IMR-90 (cell line): ENCODE results near the gene ANKRD35. TPM values are rescaled to one million over a fixed set of nuclear protein-coding genes. Genes with fewer than 3 reads are reported as not detected.

Experiments
- ATAC-seq: fragments of 200-7000 bp; cut with Tn5 transposase; 2 replicates; pipeline ENCODE4 v1.9.1; 2020; ENCODE audit warnings: low read depth, mild to moderate bottlenecking, moderate library complexity
- BruUV-seq: library from RNA; stranded (reverse); fragments of 400-500 nt; replicated peaks from 2 replicates; lab custom pipeline; 2021; lab: Mats Ljungman, UMichigan
- CTCF ChIA-PET: fragments of 300-600 bp; formaldehyde crosslinking; extraction: SDS; loops from one replicate; lab custom pipeline; 2021; ENCODE audit warnings: antibody characterized with exemption; lab: Yijun Ruan, JAX
- POLR2A ChIA-PET: fragments of 300-600 bp; sonication (Branson Sonifier 250); formaldehyde crosslinking; loops from one replicate; lab custom pipeline; 2022; ENCODE audit warnings: antibody characterized with exemption; ENCODE audit not compliant: unreplicated experiment; lab: Charles Lee
- DNase-seq: peaks from one replicate; pipeline ENCODE4 v3.0.0; 2013
- H2AFZ ChIP-seq: replicated peaks from 2 replicates; pipeline ENCODE3; 2013; ENCODE audit warnings: low read length, mild to moderate bottlenecking; ENCODE audit not compliant: poor library complexity
- H2AK5ac ChIP-seq: 2 replicates; pipeline ENCODE4 v1.6.1; 2013; ENCODE audit warnings: low read depth, low read length, inconsistent platforms
- H2AK9ac ChIP-seq: replicated peaks from 2 replicates; pipeline ENCODE3; 2013; ENCODE audit warnings: mild to moderate bottlenecking, low read depth, low read length, moderate library complexity; ENCODE audit not compliant: poor library complexity
- H2BK120ac ChIP-seq: 2 replicates; pipeline ENCODE4 v1.6.1; 2013; ENCODE audit warnings: low read depth, low read length, inconsistent platforms
- H2BK15ac ChIP-seq: 3 replicates; pipeline ENCODE4 v1.6.1; 2013; ENCODE audit warnings: low read depth, low read length, inconsistent platforms
- H2BK20ac ChIP-seq: 2 replicates; pipeline ENCODE4 v1.6.1; 2013; ENCODE audit warnings: low read depth, mild to moderate bottlenecking, inconsistent platforms, low read length, moderate library complexity
- H2BK5ac ChIP-seq: 2 replicates; pipeline ENCODE4 v1.6.1; 2013; ENCODE audit warnings: mild to moderate bottlenecking, low read depth, low read length, inconsistent platforms; ENCODE audit not compliant: poor library complexity, severe bottlenecking
- H3K14ac ChIP-seq: replicated peaks from 2 replicates; pipeline ENCODE4 v1.6.1; 2013; ENCODE audit warnings: low read depth, low read length, inconsistent platforms
- H3K18ac ChIP-seq: 2 replicates; pipeline ENCODE4 v1.6.1; 2013; ENCODE audit warnings: low read depth, low read length, control low read depth
- H3K23ac ChIP-seq: 2 replicates; pipeline ENCODE4 v1.6.1; 2013; ENCODE audit warnings: low read depth, low read length, inconsistent platforms
- H3K27ac ChIP-seq: 2 replicates; pipeline ENCODE4 v1.5.1; 2013; ENCODE audit warnings: mild to moderate bottlenecking, control low read depth, low read length; ENCODE audit not compliant: insufficient read depth
- H3K27me3 ChIP-seq: 2 replicates; pipeline ENCODE4 v1.6.1; 2013; ENCODE audit warnings: low read length; ENCODE audit not compliant: control insufficient read depth, insufficient read depth
- H3K36me3 ChIP-seq: 2 replicates; pipeline ENCODE4 v1.6.1; 2013; ENCODE audit warnings: low read length, mixed read lengths; ENCODE audit not compliant: control insufficient read depth, insufficient read depth
- H3K4ac ChIP-seq: 2 replicates; pipeline ENCODE4 v1.6.1; 2013; ENCODE audit warnings: low read depth, low read length, inconsistent platforms
- H3K4me1 ChIP-seq: 2 replicates; pipeline ENCODE4 v1.6.1; 2013; ENCODE audit warnings: low read length, mixed read lengths; ENCODE audit not compliant: control insufficient read depth, insufficient read depth
- H3K4me2 ChIP-seq: 2 replicates; pipeline ENCODE4 v1.6.1; 2013; ENCODE audit warnings: low read depth, mild to moderate bottlenecking, control low read depth, low read length, moderate library complexity
- H3K4me3 ChIP-seq: 2 replicates; pipeline ENCODE4 v1.5.1; 2013; ENCODE audit warnings: low read depth, mild to moderate bottlenecking, control low read depth, low read length, moderate library complexity; ENCODE audit not compliant: insufficient read depth
- H3K56ac ChIP-seq: 2 replicates; pipeline ENCODE4 v1.6.1; 2013; ENCODE audit warnings: low read length, inconsistent platforms; ENCODE audit not compliant: insufficient read depth; ENCODE audit errors: extremely low read depth
- H3K79me1 ChIP-seq, 2 experiments: 2 replicates each; pipeline ENCODE4 v1.6.1; 2013; ENCODE audit warnings: low read length in 2 of 2, inconsistent platforms in 1 of 2, low read depth in 1 of 2
- H3K9ac ChIP-seq: 2 replicates; pipeline ENCODE4 v1.6.1; 2013; ENCODE audit warnings: low read depth, low read length, control low read depth
- H3K9me1 ChIP-seq: 2 replicates; pipeline ENCODE4 v1.6.1; 2013; ENCODE audit warnings: low read length, inconsistent platforms; ENCODE audit not compliant: insufficient read depth
- H3K9me3 ChIP-seq: 2 replicates; pipeline ENCODE4 v1.6.1; 2013; ENCODE audit warnings: low read length; ENCODE audit not compliant: control insufficient read depth, insufficient read depth
- H4K20me1 ChIP-seq: 2 replicates; pipeline ENCODE4 v1.6.1; 2013; ENCODE audit warnings: low read length, inconsistent platforms; ENCODE audit not compliant: insufficient read depth
- H4K5ac ChIP-seq: 2 replicates; pipeline ENCODE4 v1.6.1; 2013; ENCODE audit warnings: mild to moderate bottlenecking, low read depth, low read length, control low read depth
- H4K8ac ChIP-seq, 2 experiments: 2 replicates each; pipeline ENCODE4 v1.6.1; 2013; ENCODE audit warnings: low read depth in 2 of 2, low read length in 2 of 2, control low read depth in 1 of 2, inconsistent platforms in 1 of 2
- H4K91ac ChIP-seq: 2 replicates; pipeline ENCODE4 v1.6.1; 2013; ENCODE audit warnings: low read depth, low read length, inconsistent platforms; ENCODE audit not compliant: insufficient read depth
- BHLHE40 ChIP-seq: fragments of 150-350 bp; IDR thresholded peaks from 2 replicates; pipeline ENCODE4 v1.6.1; 2016; ENCODE audit warnings: mild to moderate bottlenecking, low read depth, low read length
- CEBPB ChIP-seq: IDR thresholded peaks from 2 replicates; pipeline ENCODE4 v1.6.1; 2012; ENCODE audit warnings: low read depth, low read length, improper control_type of control experiment
- RCOR1 ChIP-seq: IDR thresholded peaks from 2 replicates; pipeline ENCODE4 v1.6.1; 2012; ENCODE audit warnings: mild to moderate bottlenecking, low read length, improper control_type of control experiment; ENCODE audit not compliant: insufficient replicate concordance
- WGBS, 2 experiments: methylation state at CpG; one replicate each; pipeline versions ENCODE4 v1.1.5 to v1.1.7; 2013; ENCODE audit warnings: missing lambda C conversion rate in 2 of 2; ENCODE audit not compliant: insufficient read length in 1 of 2; ENCODE audit errors: extremely low coverage in 2 of 2; 5-methylcytosine and 5-hydroxymethylcytosine counted together
- dilution Hi-C: fragments of 300-500 bp; cut with HindIII; formaldehyde crosslinking; loops from one replicate; pipeline ENCODE4 v1.14.3; 2018; ENCODE audit warnings: low sequenced_read_pairs; ENCODE audit not compliant: unreplicated experiment
- in situ Hi-C: fragments of 300-500 bp; cut with MboI; formaldehyde crosslinking; loops from 3 replicates; pipeline ENCODE4 v1.14.3; 2019; ENCODE audit warnings: low sequenced_read_pairs, inconsistent platforms, mixed read lengths
- intact Hi-C: fragments of 100-400 bp; cut with micrococcal nuclease; formaldehyde crosslinking; loops from 2 replicates; pipeline ENCODE4 v1.10.0; 2022
- polyA plus RNA-seq, 3 experiments: library from polyadenylated mRNA; depleted of rRNA; stranded (reverse); fragments of >200 nt; gene quantifications; 2 replicates each; pipeline ENCODE4 v1.2.3, GENCODE V29; 2012; ENCODE audit warnings: low replicate concordance in 1 of 3
- total RNA-seq: library from RNA; depleted of rRNA; stranded (reverse); fragments of >200 nt; gene quantifications from 2 replicates; pipeline ENCODE4 v1.2.3, GENCODE V29; 2012

ANKRD35 gene
- total and polyA plus RNA-seq, 2 of the 4 experiments (the other 2 are of a cell fraction): 0.90 to 2.4 TPM

- ATAC-seq: peak; percentile 86
- WGBS, 2 experiments: 8% methylated on average over 28 of the region's 47 CpGs; no CpG with 5 or more reads in 1 of the 2 experiments
- H3K14ac ChIP-seq: peak overlapping the region; percentile 79
- TF ChIP-seq RCOR1: no peak
- TF ChIP-seq BHLHE40: no peak
- TF ChIP-seq CEBPB: peak; percentile 81
- H3K9me1 ChIP-seq: no peaks in the 10 kb centered on the region
- H3K23ac ChIP-seq: peak overlapping the region; percentile 95
- peak overlapping the region; percentile 79 for H2AK9ac ChIP-seq
- dilution Hi-C loops (no loop called here), in situ Hi-C loops (loop anchor here (5.0 kb wide), 1 partner anchor 50 kb away; no protein-coding TSS in a partner anchor), intact Hi-C loops (no loop called here)
- H4K91ac ChIP-seq: peak overlapping the region; percentile 77
- no TSS peak for BruUV-seq
- H3K4me1 ChIP-seq: peaks cover 8% of the 10 kb centered on the region
- peak overlapping the region; percentile 83 for H3K4ac ChIP-seq
- H4K8ac ChIP-seq: peak overlapping the region; percentile 72 to 94
- peak overlapping the region; percentile 80 for H2BK120ac ChIP-seq
- H3K27ac ChIP-seq: peak overlapping the region; percentile 33
- 0 out of 4 replicates have a peak, but pooled peaks cover 0 to 4% of the 10 kb centered on the region in 2 experiments for H3K79me1 ChIP-seq
- ChIA-PET POLR2A (interaction anchor here (0.6 to 1.5 kb wide), 2 partner anchors 13 to 86 kb away, joined by 3 to 8 read pairs; partner anchors contain the start of genes LIX1L and PIAS3), CTCF (interaction anchor here (0.6 to 2.2 kb wide), 4 partner anchors 13 to 27 kb away, joined by 3 to 9 read pairs (median 6); partner anchors contain the start of gene PIAS3)
- peak overlapping the region; percentile 23 for H2BK5ac ChIP-seq
- DNase-seq: peak; percentile 46
- peak overlapping the region; percentile 86 for H3K4me2 ChIP-seq
- H3K27me3 ChIP-seq: no peaks in the 10 kb centered on the region; the same call in 1 of the 2 replicates
- H2BK15ac ChIP-seq: peak overlapping the region; percentile 48; the same call in 1 of the 3 replicates
- H3K18ac ChIP-seq: peak overlapping the region; percentile 10; the same call in 1 of the 2 replicates
- no peaks in the 10 kb centered on the region for H4K20me1 ChIP-seq
- peak overlapping the region; percentile 93 for H2AFZ ChIP-seq
- H3K9me3 ChIP-seq: no peaks in the 10 kb centered on the region
- no peaks in the 10 kb centered on the region for H3K36me3 ChIP-seq
- H2BK20ac ChIP-seq: peak overlapping the region; percentile 61; the same call in 1 of the 2 replicates
- peak overlapping the region; percentile 32 for H3K4me3 ChIP-seq
- H4K5ac ChIP-seq: peak overlapping the region; percentile 65
- H3K56ac ChIP-seq: peak overlapping the region; percentile 66
- H3K9ac ChIP-seq: peak overlapping the region; percentile 63
- no peak overlapping the region for H2AK5ac ChIP-seq
Observed at GRCh38 chr1:145871994-145872924, 13.4 kb downstream of the ANKRD35 start.
